Left lung (tissue), 10 donors: ENCODE measurements around the gene HOXC12. TPM values are rescaled to one million over a fixed set of nuclear protein-coding genes. Genes with fewer than 3 reads are reported as not detected.

Experiments used
- ATAC-seq: fragments of 200-7000 bp; cut with Tn5 transposase; one replicate; pipeline ENCODE4 v1.9.1; 2020; ENCODE audit warnings: moderate library complexity
- DNase-seq, 4 donors: peaks; one replicate each; pipeline ENCODE4 v3.0.0-alpha.2; 2013 to 2020
- H3K27ac ChIP-seq, 2 donors: fragments of 200-600 bp; sonication (generic) in 1 of 2; one replicate each; pipeline versions ENCODE4 v1.5.0 to v1.8.0; 2020 to 2021
- H3K27me3 ChIP-seq, 2 donors: fragments of 200-600 bp; sonication (generic) in 1 of 2; one replicate each; pipeline versions ENCODE4 v1.5.0 to v1.8.0; 2020 to 2021
- H3K36me3 ChIP-seq, 2 donors: fragments of 200-600 bp; sonication (generic) in 1 of 2; one replicate each; pipeline versions ENCODE4 v1.5.0 to v1.8.0; 2020 to 2021
- H3K4me1 ChIP-seq, 2 donors: fragments of 200-600 bp; one replicate each; pipeline ENCODE4 v1.8.0; 2021
- H3K4me3 ChIP-seq, 2 donors: fragments of 200-600 bp; sonication (generic) in 1 of 2; one replicate each; pipeline versions ENCODE4 v1.5.0 to v1.8.0; 2020 to 2021; ENCODE audit warnings: mild to moderate bottlenecking in 1 of 2
- H3K9me3 ChIP-seq, 2 donors: fragments of 200-600 bp; sonication (generic) in 1 of 2; one replicate each; pipeline versions ENCODE4 v1.5.0 to v1.8.0; 2020 to 2021
- CTCF ChIP-seq, 2 donors: fragments of 200-600 bp; sonication (generic) in 1 of 2; IDR thresholded peaks; one replicate each; pipeline versions ENCODE4 v1.5.0 to v1.8.0; 2021; ENCODE audit warnings: antibody characterized with exemption in 2 of 2
- intact Hi-C, 2 donors: fragments of 100-400 bp; cut with DNase I; formaldehyde crosslinking; loops; one replicate each; pipeline versions ENCODE4 v1.11.2 to v1.14.2; 2022
- polyA plus RNA-seq, 6 donors: library from polyadenylated mRNA; unstranded; fragments of 120-200 nt; gene quantifications; one replicate each; pipeline ENCODE4 v1.2.1, GENCODE V29; 2013; ENCODE audit not compliant: insufficient read length in 6 of 6
- total RNA-seq, 2 donors: library from RNA; stranded (reverse); fragmentation: NEBNext Ultra II Directional; extraction: Animal tissue kit (Norgen Biotek cat#: 25700); gene quantifications; one replicate each; pipeline ENCODE4 v1.2.1, GENCODE V29; 2021
- donor health status: DM: no; HTN: yes; CAD: no.
- donor health status: DM: no; HTN: no; CAD: no.

HOXC12 gene
- total and polyA plus RNA-seq, 8 donors, result not detected

DNA sequence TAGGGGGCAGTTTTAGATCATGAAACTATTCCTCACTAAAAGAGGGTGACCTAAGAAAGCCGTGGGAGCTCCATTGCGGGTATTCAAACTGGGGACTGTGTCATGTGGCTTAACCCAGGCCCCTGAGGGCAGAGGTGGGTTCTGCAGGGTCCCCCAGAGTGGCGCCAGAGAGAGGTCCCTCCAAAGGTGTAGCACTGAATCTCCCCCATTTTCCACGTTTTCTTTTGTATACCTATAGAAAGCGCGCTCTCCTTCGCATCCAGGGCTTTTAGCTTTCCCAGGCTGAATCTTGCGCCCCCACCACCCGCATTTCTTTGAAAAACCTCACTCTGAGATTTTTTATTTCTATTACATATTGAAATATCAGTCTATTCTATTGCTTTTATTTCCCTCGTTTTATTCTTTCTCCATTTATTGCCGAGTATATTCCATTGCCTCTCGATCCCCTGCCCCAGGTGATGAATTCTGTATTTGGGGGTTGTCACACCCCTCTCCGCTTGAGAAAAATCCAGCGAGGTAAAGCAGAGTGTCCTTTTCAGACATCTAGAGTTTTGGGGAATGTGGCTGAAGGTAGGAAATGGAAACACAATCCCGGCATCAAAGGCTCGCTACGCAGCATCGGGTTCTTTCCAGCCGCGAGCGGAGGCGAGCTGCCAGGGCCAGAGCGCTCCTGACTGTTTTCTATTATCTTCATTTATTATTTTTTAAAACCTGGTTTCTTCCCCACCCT is 16.9 kb upstream of the HOXC12 start:
- no peak for DNase-seq
- Histone ChIP-seq H3K27me3 (peaks cover 98 to 100% of the 10 kb centered on the region in 2 donors), H3K36me3 (no peaks in the 10 kb centered on the region), H3K27ac (no peak overlapping the region), H3K4me3 (no peak overlapping the region), H3K9me3 (no peaks in the 10 kb centered on the region), H3K4me1 (no peaks in the 10 kb centered on the region)
- no peak for ATAC-seq
- intact Hi-C loops, result no loop called here
- no peak for TF ChIP-seq CTCF (IDR thresholded peaks at IDR 0.05)

- DNase-seq (peak in 3 of 4 donors; percentile 36 to 72 (median 70)), ATAC-seq (no peak)
- Histone ChIP-seq H3K27ac (no peak within 1 kb of the TSS), H3K27me3 (peaks cover 98 to 100% of the 10 kb centered on the region in 2 donors), H3K4me3 (no peak within 1 kb of the TSS), H3K9me3 (no peaks in the 10 kb centered on the region), H3K36me3 (no peaks in the 10 kb centered on the region), H3K4me1 (no peaks in the 10 kb centered on the region)
- intact Hi-C loops, result no loop called here
- no peak for TF ChIP-seq CTCF (IDR thresholded peaks at IDR 0.05)
These were observed 16.2 kb upstream of the HOXC12 start, which contains the start of gene HOXC13 for GRCh38 chr12:53938326-53939140. HOXC13 (plus strand) TSS chr12:53938831; CDS start chr12:53938907, 76 bp downstream.

DNA sequence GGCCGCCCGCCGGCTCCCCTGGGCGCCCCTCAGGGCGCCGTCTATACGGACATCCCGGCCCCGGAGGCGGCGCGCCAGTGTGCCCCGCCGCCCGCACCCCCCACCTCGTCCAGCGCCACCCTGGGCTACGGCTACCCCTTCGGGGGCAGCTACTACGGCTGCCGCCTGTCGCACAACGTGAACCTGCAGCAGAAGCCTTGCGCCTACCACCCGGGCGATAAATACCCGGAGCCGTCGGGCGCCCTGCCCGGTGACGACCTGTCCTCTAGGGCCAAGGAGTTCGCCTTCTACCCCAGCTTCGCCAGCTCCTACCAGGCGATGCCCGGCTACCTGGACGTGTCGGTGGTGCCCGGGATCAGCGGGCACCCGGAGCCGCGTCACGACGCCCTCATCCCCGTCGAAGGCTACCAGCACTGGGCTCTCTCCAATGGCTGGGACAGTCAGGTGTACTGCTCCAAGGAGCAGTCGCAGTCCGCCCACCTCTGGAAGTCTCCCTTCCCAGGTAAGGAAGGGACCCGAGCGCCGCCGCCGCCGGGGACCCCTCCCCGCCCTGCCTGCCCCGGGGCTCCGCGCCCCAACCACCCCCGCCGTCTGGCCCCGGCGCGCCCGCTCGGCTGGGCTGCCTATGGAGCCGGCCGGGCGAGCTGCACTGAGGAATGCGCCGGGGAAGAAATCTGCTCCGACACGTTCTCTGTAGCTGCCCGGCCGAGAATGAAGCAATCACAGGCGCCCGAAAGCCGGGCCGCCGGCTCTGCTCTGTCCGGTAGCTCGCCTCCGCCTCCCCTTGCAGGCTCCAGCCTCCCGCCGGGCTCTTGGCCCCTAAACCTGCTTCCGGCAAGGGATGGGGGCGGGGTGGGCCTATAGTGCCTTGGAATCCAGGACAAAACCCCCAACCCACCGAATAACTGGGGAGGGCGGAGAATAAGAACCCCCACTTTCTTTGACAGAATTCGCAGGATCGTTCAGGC is 15.3 kb upstream of the HOXC12 start:
- Histone ChIP-seq H3K9me3 (no peaks in the 10 kb centered on the region), H3K4me1 (no peaks in the 10 kb centered on the region), H3K27me3 (peaks cover 98 to 100% of the 10 kb centered on the region in 2 donors), H3K4me3 (no peak overlapping the region), H3K27ac (no peak overlapping the region), H3K36me3 (no peaks in the 10 kb centered on the region)
- intact Hi-C loops, result no loop called here
- TF ChIP-seq CTCF (IDR thresholded peaks at IDR 0.05), result no peak
- DNase-seq (peak in 3 of 4 donors; percentile 30 to 76 (median 61)), ATAC-seq (peak; percentile 61)

DNA sequence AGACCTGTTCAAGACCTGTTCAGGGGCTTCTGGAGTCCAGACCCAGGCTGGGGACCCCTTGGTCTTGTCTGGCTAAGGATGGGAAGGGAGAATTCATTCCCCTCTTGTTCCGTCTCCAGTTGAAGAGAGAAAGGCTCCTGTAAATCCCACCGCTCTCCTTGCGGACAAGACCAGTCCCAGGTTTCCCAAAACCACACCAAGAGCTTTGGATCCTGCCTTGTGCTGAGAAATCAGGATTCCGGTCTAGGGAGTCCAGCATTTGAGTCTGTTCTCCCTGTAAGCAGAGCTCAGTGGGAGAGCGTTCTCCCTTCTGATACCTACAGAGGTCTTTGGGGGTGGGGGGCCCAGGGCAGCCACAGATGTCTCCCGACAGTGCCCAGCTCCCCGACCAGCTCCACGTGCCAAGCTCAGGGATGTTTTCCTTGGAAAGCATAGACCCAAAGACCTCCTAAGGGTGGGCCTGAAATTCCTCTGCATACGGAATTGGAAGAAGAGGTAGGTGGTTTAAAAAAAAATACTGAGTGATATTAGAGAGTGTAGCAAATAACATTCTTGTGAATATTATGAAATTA is 14.2 kb upstream of the HOXC12 start:
- Histone ChIP-seq H3K9me3 (no peaks in the 10 kb centered on the region), H3K4me1 (no peaks in the 10 kb centered on the region), H3K27me3 (peaks cover 98 to 100% of the 10 kb centered on the region in 2 donors), H3K27ac (no peak overlapping the region), H3K4me3 (no peak overlapping the region), H3K36me3 (no peaks in the 10 kb centered on the region)
- DNase-seq, result no peak
- no peak for TF ChIP-seq CTCF (IDR thresholded peaks at IDR 0.05)
- ATAC-seq, result no peak
- intact Hi-C loops, result no loop called here
